PC-9 (cell line): ENCODE measurements around the gene CKAP5.

Experiments used
- EZH2 ChIP-seq: fragments of 200-600 bp; sonication (generic); IDR thresholded peaks from 2 replicates; pipeline ENCODE4 v1.8.0; 2017; ENCODE audit warnings: antibody characterized with exemption, low read depth
- TF ChIP-seq, protein P1 (sequence below): fragments of 200-600 bp; sonication (generic); conservative IDR thresholded peaks from 2 replicates; pipeline ENCODE4 v1.6.1; 2017; ENCODE audit warnings: mixed run types, antibody characterized with exemption, mild to moderate bottlenecking, moderate library complexity

GRCh38 chr11:46876471-46876870, 30.4 kb upstream of the CKAP5 start:
- TF ChIP-seq, protein P1, sequence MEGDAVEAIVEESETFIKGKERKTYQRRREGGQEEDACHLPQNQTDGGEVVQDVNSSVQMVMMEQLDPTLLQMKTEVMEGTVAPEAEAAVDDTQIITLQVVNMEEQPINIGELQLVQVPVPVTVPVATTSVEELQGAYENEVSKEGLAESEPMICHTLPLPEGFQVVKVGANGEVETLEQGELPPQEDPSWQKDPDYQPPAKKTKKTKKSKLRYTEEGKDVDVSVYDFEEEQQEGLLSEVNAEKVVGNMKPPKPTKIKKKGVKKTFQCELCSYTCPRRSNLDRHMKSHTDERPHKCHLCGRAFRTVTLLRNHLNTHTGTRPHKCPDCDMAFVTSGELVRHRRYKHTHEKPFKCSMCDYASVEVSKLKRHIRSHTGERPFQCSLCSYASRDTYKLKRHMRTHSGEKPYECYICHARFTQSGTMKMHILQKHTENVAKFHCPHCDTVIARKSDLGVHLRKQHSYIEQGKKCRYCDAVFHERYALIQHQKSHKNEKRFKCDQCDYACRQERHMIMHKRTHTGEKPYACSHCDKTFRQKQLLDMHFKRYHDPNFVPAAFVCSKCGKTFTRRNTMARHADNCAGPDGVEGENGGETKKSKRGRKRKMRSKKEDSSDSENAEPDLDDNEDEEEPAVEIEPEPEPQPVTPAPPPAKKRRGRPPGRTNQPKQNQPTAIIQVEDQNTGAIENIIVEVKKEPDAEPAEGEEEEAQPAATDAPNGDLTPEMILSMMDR, result no peak
- TF ChIP-seq EZH2, result no peak
